ENCODE results near the gene NAB1. TPM values are rescaled to one million over a fixed set of nuclear protein-coding genes. Genes with fewer than 3 reads are reported as not detected.

Gene NAB1
- total RNA-seq, 1 experiment from 2014 or later, result 17.0 TPM

DNA sequence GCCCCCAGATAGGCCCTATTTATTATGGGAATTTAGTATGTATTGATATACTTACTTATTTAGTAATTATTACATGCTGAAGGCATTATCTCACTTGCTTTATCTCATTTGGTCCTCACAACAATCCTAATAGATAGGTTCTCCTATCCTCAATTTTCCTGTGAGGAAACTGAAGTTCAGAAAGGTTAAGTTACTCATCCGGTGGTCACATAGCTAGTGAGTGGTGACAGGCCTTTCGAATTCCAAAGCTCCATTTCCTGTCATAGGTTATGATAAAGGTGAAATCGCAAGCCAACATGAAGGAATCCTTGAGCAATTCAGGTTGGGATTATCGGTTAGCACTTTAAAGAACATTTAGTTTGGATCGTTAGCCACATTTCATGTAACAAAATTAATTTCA, 33.3 kb downstream of the NAB1 start:
- no peak overlapping the region for H3K4me3 ChIP-seq

GRCh38 chr2:190683802-190684201, 34.9 kb downstream of the NAB1 start:
- CTCF ChIA-PET, result no interaction called here
- BruUV-seq (replicated peaks), result no TSS peak
- POLR2A ChIA-PET (ENCODE audit: unreplicated experiment), result no interaction called here
- Histone ChIP-seq H2AFZ (no peak overlapping the region), H3K4me2 (no peak overlapping the region), H3F3A (ENCODE audit: insufficient read depth, low read depth) (no peaks in the 10 kb centered on the region; the same call in 1 of the 2 replicates), H3K4me3 (no peak overlapping the region), H3K4me1 (replicated peaks; ENCODE audit: insufficient read depth) (no peaks in the 10 kb centered on the region), H4K20me1 (ENCODE audit: insufficient read depth) (no peaks in the 10 kb centered on the region), H3K27me3 (ENCODE audit: insufficient read depth, low read depth) (no peaks in the 10 kb centered on the region), H3K79me2 (ENCODE audit: low read depth) (no peaks in the 10 kb centered on the region), H3K27ac (no peak overlapping the region), H3K9me2 (ENCODE audit: insufficient read depth) (no peaks in the 10 kb centered on the region), H3K9me3 (ENCODE audit: insufficient read depth, low read depth) (no peaks in the 10 kb centered on the region), H3K36me3 (ENCODE audit: low read depth) (no peaks in the 10 kb centered on the region)
- TF ChIP-seq, protein P1, sequence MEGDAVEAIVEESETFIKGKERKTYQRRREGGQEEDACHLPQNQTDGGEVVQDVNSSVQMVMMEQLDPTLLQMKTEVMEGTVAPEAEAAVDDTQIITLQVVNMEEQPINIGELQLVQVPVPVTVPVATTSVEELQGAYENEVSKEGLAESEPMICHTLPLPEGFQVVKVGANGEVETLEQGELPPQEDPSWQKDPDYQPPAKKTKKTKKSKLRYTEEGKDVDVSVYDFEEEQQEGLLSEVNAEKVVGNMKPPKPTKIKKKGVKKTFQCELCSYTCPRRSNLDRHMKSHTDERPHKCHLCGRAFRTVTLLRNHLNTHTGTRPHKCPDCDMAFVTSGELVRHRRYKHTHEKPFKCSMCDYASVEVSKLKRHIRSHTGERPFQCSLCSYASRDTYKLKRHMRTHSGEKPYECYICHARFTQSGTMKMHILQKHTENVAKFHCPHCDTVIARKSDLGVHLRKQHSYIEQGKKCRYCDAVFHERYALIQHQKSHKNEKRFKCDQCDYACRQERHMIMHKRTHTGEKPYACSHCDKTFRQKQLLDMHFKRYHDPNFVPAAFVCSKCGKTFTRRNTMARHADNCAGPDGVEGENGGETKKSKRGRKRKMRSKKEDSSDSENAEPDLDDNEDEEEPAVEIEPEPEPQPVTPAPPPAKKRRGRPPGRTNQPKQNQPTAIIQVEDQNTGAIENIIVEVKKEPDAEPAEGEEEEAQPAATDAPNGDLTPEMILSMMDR (conservative IDR thresholded peaks at IDR 0.05), result no peak
- TF ChIP-seq EZH2 (IDR thresholded peaks at IDR 0.05; ENCODE audit: low read depth), result no peak
- no peak for DNase-seq
- intact Hi-C loops (cut with micrococcal nuclease; ENCODE audit: unreplicated experiment), result no loop called here

More for the DNA sequence above, 33.3 kb downstream of the NAB1 start:
- Histone ChIP-seq H3K27ac (no peak overlapping the region), H3K27me3 (ENCODE audit: insufficient read depth, low read depth) (no peaks in the 10 kb centered on the region), H4K20me1 (ENCODE audit: insufficient read depth) (no peaks in the 10 kb centered on the region), H3K9me2 (ENCODE audit: insufficient read depth) (no peaks in the 10 kb centered on the region), H2AFZ (no peak overlapping the region), H3K36me3 (ENCODE audit: low read depth) (no peaks in the 10 kb centered on the region), H3K9me3 (ENCODE audit: insufficient read depth, low read depth) (no peaks in the 10 kb centered on the region), H3K79me2 (ENCODE audit: low read depth) (no peaks in the 10 kb centered on the region), H3K4me1 (replicated peaks; ENCODE audit: insufficient read depth) (no peaks in the 10 kb centered on the region), H3F3A (ENCODE audit: insufficient read depth, low read depth) (no peaks in the 10 kb centered on the region; the same call in 1 of the 2 replicates), H3K4me2 (no peak overlapping the region)
- intact Hi-C loops (cut with micrococcal nuclease; ENCODE audit: unreplicated experiment), result no loop called here
- BruUV-seq (replicated peaks), result no TSS peak
- ChIA-PET CTCF (no interaction called here), POLR2A (ENCODE audit: unreplicated experiment) (no interaction called here)
- no peak for TF ChIP-seq EZH2 (IDR thresholded peaks at IDR 0.05; ENCODE audit: low read depth)
- TF ChIP-seq, protein P1 (conservative IDR thresholded peaks at IDR 0.05), result no peak
- DNase-seq, result no peak

GRCh38 chr2:190684931-190685330, 36.0 kb downstream of the NAB1 start:
- CTCF ChIA-PET, result interaction anchor here (0.7 kb wide), 1 partner anchor 28 kb away, joined by 3 read pairs; no protein-coding TSS in a partner anchor
- POLR2A ChIA-PET (ENCODE audit: unreplicated experiment), result no interaction called here
- no peak overlapping the region for H3K4me2 ChIP-seq

More at GRCh38 chr2:190684931-190685330, 36.0 kb downstream of the NAB1 start:
- Histone ChIP-seq H3K36me3 (ENCODE audit: low read depth) (no peaks in the 10 kb centered on the region), H3F3A (ENCODE audit: insufficient read depth, low read depth) (no peaks in the 10 kb centered on the region; the same call in 1 of the 2 replicates), H3K27me3 (ENCODE audit: insufficient read depth, low read depth) (no peaks in the 10 kb centered on the region), H3K79me2 (ENCODE audit: low read depth) (no peaks in the 10 kb centered on the region), H3K27ac (no peak overlapping the region), H3K9me3 (ENCODE audit: insufficient read depth, low read depth) (no peaks in the 10 kb centered on the region), H2AFZ (no peak overlapping the region), H4K20me1 (ENCODE audit: insufficient read depth) (no peaks in the 10 kb centered on the region), H3K4me1 (replicated peaks; ENCODE audit: insufficient read depth) (no peaks in the 10 kb centered on the region), H3K4me3 (no peak overlapping the region), H3K9me2 (ENCODE audit: insufficient read depth) (no peaks in the 10 kb centered on the region)
- intact Hi-C loops (cut with micrococcal nuclease; ENCODE audit: unreplicated experiment), result no loop called here
- BruUV-seq (replicated peaks), result no TSS peak
- no peak for TF ChIP-seq EZH2 (IDR thresholded peaks at IDR 0.05; ENCODE audit: low read depth)
- TF ChIP-seq, protein P1 (conservative IDR thresholded peaks at IDR 0.05), result no peak
- DNase-seq, result no peak

All from PC-9 (cell line).